Stimulated activated CD4-positive, alpha-beta T cell treated with anti-CD3 and anti-CD28 coated beads, Interleukin-4, amount 100 ng/mL, for 48 hours (primary cell): Measurements from ENCODE around the gene RND1.

Experiments used
- DNase-seq, 2 donors: peaks; one replicate each; pipeline ENCODE4 v3.0.0-alpha.2; 2020; ENCODE audit warnings: low read depth in 2 of 2

Gene RND1

DNA sequence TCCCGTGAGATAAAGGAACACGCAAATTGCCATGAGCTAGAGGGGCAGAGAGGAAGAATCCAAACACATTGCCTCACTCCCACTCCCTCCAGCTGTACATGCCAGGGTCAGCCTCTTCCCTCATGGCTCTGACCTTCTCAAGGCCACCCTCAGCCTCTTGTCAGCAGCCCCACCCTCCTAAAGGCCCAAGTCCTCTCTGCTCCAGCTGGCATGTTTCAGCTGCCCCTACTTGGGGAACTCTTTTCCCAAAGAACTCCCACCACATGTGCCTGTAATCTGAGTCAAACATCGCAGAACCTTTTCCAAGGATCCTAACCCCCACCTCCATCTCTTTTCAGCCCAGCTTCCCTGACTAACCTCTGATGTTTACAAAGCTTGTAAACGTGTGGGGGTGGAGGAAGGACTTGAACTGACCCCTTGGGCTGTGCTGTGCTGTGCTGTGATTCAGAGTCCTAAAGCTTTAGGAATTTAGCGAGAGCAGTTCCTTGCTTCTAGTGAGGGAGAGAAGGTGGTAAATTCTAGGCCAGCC is 54.7 kb downstream of the RND1 start:
- no peak for DNase-seq

DNA sequence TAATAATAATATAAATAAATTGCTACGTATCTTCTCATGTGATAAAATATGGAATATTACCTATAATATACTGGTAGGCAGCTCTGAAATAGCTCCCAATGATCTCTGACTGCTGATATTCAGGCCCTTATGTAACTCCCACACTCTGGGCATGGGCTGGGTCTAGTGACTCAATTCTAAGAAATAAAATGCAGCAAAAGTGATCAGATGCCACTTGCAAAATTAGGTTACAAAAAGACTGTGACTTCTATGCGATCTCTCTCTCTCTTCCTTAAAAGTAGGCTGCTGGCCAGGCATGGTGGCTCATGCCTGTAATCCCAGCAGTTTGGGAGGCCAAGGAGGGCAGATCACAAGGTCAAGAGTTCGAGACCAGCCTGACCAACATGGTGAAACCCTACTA is 57.7 kb downstream of the RND1 start:
- no peak for DNase-seq
